Stimulated activated CD4-positive, alpha-beta T cell treated with anti-CD3 and anti-CD28 coated beads, Interleukin-4, amount 100 ng/mL, for 4 hours (primary cell): ENCODE data around the gene GPRC5C.
"Not testable (repeated sequence)": the region's sequence is repeated elsewhere in the genome, so short reads cannot be mapped to it uniquely, and the experiment has no call there.

Experiments used
- DNase-seq, 2 experiments: peaks; one replicate each; pipeline ENCODE4 v3.0.0-alpha.2; 2020

GPRC5C gene, protein sequence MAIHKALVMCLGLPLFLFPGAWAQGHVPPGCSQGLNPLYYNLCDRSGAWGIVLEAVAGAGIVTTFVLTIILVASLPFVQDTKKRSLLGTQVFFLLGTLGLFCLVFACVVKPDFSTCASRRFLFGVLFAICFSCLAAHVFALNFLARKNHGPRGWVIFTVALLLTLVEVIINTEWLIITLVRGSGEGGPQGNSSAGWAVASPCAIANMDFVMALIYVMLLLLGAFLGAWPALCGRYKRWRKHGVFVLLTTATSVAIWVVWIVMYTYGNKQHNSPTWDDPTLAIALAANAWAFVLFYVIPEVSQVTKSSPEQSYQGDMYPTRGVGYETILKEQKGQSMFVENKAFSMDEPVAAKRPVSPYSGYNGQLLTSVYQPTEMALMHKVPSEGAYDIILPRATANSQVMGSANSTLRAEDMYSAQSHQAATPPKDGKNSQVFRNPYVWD

DNA sequence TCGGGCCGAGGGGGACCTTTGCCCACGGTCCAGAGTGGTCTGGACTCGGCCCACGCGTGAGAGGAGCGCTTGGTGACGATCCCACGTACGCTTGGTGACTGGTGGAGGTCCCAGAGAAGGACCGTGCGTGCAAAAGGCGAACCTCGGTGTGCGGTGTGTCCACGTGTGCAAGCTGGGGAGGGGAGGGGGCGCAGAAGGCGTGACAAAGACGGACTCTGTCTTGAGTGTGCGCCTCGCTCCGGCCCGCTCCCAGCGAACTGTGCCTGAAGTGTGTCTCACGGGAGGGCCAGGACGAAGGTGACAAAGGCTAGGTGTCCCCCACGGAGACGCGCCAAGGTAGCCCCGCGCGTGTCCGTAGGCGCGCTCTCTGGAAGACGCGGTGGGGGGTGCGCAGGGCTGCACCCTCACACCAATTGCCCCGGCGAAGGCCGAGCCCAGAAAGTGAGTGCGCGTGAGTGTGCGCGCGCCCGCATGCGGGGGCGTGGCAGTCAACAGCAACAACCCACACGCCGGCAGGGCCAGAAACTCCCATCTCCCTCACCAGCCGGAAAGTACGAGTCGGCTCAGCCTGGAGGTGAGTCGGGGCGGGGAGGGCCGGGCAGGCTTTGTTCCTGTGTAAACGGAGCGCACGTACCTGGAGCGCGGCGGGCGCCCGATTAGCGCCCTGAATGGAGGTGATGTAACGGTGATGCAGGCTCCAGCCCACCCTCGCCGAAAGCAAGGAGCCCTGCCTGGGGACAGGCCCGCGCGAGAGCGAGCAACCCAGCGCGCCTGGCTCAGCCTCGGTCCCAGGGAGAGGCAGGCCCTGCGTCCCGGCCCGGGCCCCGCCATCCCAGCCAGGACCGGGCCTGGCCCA is at the start of gene GPRC5C:
GPRC5C (plus strand) TSS at position 521 of the 856 bp plus-strand sequence. CDS start 7,689 bp downstream, outside the sequence.
- peak; percentile 49 to 72 for DNase-seq

DNA sequence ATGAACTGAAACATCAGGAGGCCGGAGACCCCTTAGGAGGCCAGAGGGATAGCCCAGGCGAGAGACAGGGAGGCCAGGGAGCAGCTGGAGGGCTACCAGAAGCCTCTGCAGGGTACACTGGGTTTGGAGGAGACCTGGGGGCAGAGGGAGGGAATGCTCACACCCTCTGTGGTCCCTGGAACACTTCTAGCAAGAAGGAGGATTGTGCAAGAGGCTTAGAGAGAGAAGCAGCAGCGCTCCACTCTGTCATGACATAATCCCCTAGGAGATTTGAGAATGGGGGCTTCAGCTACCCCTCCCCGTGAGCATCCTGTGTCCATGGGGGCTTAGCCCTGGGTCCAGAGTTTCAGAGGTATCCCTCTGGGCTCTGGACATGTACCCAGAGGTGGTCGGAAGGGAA is 48.7 kb upstream of the GPRC5C start:
- no peak for DNase-seq

DNA sequence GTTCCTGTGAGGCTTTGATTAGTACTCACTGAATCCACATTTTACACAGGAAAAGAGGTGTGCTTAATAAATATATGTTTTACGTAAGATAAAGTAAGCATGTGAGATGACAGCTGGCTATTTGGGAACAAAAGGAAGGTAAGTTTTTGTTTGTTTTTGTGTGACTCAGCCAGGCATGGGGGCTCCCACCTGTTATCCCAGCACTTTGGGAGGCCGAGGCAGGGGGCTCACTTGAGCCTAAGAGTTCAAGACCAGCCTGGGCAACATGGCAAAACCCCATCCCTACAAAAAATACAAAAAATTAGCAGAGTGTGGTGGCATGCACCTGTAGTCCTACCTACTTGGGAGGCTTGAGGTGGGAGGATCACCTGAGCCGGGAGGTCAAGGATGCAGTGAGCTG is 46.7 kb upstream of the GPRC5C start:
- no peak for DNase-seq

DNA sequence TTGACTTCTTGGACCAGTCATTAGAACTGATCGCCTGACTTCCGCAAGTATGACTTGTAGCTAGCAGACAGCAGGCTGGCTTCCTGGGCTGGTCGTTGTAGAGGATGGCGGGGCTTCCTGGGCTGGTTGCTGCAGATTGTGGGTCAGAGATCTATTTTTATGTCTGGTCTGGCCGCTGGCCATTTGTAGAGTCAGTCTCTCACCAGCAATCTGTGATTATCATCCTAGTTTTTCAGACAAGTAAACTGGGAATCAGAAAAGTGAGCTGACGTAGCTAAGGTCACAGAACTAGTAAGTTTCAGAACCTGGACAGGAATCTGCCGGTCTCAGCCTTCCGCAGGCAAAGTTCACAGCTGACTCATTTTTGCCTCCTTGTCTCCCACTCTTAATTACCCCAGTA is 45.5 kb upstream of the GPRC5C start:
- no peak for DNase-seq

DNA sequence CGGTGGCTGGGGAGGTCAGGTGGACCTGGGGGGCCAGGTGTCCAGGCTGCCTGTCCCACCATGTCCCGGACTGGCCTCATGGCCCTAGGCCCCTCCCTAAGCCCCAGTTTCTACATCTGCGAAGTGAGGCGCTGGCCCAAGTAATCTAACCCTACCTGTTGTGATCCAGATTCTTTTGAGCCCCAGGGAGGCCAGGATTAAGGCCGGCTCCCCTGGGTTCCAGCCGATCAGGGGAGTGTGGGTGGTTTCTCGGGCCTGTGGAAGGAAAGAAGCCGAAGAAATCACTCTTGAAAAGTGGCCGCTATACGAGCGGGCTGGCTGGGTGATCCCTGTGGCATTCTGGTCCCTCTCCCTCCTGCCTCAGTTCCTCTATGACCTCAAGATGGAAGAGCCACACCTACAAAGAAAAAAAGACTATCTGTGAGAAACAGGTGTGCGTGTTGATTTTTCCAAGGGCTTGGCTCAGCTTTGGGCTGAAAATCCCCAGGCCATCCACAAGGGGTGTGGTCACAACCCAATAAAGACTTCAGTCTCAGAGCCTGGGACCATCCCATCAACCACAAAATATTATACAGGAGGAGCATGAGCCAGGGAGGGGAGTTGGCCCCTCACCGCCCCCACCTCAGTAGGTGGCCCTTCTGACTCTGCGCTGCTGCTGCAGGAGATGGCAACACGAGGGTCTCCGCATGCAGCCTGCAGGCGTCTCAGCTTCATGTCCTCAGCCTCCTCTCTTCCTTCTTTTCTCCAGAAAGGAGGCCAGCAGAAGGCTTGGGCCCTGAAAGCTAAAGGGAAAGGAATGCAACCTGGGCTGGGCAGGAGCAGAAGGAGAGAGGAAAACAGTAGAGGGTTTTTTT is 44.3 kb upstream of the GPRC5C start:
- DNase-seq = no peak

DNA sequence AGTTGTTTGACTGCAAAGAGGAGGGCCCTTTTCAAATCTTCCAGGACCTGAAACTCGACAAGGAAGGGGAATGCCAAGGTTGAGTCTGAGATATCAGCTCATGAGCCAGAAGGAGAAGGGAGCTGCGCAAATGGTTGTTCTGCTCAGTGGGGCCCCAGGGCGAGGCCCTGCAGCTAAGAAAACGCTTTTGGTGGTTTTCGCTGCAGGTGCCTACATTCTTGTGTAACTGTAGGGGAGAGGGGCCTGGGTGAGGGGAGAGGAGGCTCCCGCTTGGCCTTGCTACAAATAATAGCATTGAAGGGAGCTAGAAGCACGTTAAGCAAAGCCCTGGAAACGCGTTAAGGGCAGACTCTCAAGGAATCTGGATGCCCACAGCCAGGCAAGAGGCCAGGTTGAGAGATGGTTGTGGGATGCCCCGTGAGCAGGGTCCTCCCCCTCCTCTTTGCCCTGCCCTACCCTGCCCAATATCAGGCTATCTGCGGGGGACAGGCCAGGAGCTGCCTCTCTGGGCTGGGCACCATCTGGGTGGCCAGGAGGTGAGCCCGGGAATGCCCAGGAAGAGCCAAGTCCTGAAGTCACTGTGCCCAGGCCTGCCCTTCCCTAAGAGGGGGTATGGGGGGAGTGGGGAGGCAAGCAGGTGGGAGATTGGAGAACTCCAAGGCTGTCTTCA is 42.7 kb upstream of the GPRC5C start:
- DNase-seq = no peak

DNA sequence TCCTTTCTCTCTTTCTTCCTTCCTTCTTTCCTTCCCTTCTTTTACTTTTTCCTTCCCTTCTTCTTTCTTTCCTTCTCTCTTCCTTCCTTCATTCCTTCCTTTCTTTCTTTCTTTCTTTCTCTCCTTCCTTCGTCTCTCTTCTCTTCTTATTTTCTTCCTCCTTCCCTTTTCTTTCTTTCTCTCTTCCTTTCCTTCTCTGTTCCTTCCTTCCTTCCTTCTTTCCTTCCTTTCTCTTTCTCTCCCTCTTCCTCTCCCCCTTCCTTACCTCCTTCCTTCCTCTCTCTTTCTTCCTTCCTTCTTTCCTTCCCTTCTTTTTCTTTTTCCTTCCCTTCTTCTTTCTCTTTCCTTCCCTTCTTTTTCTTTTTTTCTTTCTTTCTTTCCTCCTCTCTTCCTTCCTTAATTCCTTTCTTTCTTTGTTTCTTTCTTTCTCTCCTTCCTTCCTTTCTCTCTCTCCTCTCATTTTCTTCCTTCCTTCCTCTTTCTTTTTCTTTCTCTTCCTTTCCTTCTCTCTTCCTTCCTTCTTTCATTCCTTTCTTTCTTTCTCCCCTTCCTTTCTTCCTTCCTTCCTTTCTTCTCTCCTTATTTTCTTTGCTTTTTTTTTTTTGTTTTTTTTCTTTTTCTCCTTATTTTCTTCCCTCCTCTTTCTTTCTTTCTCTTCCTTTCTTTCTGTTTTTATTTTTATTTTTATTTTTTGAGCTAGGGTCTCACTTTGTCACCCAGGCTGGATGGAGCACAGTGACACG is 41.8 kb upstream of the GPRC5C start:
- DNase-seq = no peak

DNA sequence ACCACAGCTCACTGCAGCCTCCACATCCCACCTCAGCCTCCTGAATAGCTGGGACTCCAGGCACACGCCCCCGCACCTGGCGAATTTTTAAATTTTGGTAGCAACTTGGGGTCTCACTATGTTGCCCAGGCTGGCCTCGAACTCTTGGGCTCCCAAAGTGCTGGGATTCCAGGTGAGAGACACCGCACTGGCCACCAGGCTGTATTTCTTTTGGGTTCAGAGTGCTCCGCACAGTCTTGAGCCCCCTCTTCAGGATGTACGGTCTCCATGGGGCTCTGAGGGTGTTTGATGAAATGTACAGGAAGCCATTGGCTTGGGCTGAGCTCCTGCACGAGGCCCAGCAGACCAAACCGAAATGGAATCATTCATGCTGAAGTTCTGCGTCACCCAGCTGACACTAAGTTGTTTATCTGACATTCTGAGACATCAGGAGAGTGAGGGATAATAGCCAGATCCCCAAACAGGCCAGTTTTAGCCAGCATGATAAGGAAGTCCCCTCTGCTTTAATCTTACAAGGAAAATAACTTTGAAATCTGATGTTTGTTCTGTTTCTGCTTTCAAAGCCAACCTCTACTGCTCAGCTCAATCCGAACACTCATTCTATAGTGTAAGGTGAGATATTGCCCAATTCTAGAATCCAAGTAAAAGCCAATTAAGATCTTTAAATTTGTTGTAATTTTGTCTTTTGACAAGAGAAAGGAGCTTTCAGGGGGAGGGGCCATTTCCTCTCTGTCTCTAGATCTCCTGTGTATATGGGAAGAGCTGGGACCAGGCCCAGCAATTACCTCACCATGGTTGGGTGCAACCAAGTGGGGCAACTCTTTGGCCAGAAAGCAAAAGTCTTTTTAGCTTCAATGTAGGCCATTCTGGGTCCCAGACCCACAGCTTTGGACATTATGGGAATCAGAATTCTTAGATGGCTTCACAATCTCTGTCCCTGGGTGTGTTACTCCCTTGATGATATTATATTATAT is 40.9 kb upstream of the GPRC5C start:
- DNase-seq = no peak

DNA sequence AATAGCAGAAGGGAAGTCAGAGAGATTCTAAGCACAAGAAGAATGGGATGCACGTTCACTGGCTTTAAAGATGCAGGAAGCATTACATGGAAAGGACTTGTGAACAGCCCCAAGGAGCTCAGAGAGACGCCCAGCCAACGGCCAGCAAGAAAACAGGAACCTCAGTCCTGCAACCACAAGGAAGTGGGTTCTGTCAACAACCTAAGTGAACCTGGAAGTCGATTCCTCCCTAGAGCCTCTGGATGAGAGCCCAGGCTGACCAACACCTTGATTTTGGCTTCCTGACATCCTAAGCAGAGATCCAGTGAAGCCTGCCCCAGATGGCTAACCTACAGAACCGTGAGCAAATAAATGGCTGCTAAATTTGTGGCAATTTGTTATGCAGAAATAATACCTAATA is 40.1 kb upstream of the GPRC5C start:
- no peak for DNase-seq

DNA sequence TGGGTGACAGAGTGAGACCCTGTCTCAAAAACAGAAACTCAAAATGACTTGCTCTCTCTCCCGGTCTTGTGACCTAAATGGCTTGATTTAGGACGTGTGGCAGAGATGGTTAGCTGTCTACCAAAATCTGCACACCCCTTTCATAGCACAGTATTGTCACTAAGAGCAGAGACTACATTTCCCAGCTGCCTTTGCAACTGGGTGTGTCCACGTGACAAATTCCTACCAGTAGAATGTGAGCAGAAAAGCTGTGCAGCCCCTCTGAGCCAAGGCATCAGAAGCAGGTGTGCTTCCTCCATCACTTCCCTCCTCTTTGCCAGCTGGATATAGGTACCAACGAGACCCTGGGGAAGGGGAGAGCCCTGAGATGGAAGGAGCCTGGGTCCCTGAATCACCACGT is 39.0 kb upstream of the GPRC5C start:
- no peak for DNase-seq

DNA sequence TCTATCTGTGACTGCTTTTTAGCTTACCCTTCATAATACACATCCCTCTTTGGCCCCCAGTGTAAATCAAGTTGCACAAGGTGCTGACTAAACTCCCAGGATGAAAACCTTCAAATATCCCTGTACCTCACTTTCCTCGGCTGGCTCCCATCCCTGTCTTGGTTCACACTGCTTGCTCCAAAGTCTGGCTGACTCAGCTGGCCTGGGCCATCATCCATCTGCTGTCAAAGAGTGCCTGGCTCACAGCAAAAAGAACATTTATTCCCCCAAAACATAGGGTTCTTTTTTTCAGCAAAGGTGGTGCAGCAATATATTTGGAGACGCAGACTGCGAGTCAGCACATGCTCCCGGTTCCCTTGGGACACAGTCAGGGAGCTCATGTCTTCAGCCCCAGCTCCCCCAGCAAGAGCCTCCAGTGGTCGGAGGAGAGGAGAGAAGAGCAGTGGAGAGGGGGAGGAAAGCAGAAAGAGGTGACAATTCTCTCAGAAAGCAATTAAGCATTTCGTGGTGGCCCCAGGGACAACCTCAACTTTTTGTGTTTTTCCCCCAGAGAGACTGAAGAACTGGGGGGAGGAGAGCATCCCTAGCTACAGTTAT is 38.4 kb upstream of the GPRC5C start:
- no peak for DNase-seq

DNA sequence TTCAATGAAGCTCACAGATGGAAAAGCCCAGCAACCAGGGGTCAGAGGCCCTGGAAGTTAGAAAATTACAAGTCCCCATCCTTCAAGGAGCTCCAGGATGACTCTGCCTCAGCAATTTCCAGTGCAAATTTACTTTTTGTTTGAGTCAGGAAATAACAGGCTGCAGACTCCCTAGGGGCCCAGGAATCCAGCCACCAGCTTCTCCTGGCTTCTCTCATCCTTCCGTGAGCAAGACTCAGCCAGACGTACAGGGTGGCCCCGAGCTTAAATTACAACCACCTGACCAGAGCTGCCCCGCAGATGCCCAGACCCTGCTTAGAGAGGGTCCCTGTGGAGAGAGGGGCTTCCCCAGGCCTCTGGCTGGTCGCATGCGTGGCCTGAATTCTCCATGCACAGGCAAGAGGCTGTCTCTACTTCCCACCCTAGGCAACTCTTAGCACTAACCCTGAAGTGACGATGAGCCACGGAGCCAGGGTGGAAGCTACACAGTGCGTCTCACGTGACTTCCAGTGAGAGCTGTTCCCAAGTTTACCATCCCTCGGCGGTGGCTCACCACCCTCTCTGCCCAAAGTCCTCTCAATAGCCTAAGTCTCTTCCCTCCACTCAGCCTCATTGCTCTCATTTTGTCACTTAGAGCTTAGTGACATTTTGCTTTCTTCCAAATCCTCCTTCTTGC is 37.5 kb upstream of the GPRC5C start:
- no peak for DNase-seq

DNA sequence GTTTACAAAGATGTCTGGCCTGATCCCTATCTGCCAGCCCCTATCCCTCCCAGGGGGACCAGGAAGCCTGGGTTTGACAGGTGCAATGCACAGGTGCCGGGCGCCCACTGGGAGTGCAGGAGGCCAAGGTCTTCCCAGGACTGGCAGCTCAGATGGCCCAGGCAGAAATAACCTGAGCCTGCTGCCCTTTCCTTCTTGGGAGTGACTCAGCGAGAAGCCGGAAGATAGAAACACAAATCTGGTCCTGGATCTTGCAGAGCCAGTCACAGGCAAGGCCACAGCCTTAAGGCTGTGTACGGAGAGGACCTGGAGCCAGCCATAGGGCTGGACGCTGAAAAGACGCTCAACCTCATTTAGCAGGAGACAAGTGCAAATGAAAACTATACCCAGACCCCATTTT is 36.9 kb upstream of the GPRC5C start:
- no peak for DNase-seq

DNA sequence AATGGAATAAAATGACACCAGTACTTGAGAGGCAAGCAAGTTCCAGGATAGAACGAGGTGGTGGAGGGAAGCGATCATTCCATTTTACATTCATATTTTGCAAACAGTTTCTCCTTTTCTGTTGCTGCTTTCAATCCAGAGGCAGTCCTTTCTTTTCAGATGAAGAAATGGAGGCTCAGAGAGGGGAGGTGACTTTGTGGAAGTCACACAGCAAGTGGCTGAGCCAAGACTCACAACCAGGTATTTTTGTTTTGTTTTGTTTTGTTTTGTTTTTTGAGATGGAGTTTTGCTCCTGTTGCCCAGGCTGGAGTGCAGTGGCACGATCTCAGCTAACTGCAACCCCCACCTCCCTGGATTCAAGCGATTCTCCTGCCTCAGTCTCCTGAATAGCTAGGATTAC is 35.3 kb upstream of the GPRC5C start:
- no peak for DNase-seq

DNA sequence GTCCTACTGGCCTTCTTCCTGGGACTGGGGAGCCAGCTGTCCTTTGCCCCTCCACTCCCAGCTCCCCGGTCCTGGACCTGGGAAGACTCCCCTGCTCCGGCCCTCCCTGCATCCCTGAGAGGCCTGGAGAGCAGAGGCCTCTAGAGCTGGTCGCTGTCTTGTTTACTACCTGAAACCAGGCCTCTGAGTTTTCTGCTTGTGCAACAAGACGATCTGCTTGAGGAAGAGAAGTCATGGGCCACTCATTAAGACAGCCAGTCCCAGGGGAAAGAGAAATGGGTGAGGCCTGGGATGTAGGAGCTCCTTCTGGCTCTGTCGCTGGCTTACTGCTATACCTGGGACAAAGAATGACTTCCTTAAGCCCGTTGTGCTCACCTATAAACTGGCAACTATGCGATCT is 29.8 kb upstream of the GPRC5C start:
- DNase-seq = no peak

DNA sequence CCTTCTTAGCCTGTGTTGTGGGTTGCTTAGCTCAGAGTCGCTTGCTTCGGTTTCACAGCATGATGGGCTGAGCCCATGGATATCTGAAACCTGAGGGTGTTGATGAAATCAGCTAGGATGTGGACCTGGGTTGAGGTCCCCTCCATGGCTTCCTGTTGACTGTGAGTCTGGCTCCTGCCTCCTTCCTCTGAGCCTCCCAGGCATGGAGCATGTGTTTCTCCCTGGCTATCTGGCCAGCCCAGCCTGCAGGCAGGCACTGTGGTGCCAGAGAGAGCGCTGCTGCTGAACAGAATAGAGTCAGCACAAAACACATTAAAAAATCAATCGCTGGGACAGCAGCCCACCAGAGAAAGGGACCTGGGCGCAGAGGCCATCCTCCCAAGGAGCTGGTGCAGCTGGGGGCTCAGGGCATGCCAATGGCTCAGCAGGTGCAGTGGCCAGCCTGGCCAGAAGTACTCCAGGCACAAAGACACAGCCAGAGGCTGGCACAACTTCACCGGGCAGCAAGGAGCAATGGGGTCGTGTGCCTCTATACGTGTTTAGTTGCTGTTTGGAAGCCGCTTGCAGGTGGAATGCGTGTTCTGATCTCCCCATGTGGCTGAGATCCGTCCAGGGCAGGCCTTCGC is 28.3 kb upstream of the GPRC5C start:
- no peak for DNase-seq

DNA sequence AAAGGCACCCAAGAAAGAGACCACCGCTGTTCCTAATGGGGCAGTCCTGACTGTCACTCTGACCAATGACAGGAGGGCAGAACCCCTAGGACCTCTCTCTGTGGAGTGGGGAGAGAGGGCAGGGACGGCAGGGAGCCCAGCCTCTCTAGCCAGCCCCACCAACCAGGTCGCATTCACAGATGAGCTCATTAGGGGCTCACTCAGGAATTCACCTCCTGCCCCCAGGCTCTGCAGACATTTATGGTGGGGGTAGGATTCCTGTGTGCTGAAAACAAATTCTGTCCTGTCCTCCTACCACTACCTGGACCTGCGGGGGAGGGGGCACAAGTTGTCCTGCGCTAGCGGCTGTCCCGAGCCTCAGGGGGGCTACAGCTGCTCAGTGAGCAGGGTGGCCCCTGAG is 27.7 kb upstream of the GPRC5C start:
- no peak for DNase-seq

DNA sequence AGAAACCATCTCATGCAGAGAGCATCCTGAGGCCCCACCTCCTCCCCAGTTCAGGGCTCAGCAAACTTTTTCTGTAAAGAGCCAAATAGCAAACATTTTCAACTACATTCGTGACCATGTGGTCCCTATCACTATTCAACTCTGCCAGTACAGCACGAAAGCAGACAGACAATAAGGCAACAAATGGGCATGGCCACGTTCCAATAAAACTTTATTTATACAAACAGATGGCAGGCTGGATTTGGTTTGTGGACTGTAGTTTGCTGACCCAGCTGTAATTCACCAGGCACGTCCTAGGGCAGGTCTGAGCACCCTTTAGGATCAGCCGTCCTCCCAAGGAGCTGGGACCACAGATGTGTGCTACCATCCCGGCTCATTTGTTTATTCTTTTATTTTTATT is 27.1 kb upstream of the GPRC5C start:
- DNase-seq = no peak

DNA sequence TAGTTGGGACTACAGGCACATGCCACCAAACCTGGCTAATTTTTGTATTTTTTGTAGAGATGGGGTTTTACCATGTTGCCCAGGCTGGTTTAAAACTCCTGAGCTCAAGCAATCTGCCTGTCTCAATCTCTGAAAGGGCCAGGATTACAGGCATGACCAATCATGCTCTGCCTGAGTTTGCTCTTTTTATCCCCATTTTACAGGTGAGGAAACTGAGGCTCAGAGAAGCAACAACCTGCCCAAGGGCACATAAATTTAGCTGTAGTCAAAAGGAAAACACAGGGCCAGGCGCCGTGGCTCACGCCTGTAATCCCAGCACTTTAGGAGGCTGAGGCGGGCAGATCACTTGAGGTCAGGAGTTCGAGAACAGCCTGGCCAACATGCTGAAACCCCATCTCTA is 26.6 kb upstream of the GPRC5C start:
- not testable (repeated sequence) for DNase-seq
